Measurements from ENCODE around the gene GNAO1. TPM values are rescaled to one million over a fixed set of nuclear protein-coding genes. Genes with fewer than 3 reads are reported as not detected.

Gene GNAO1
- total and polyA plus RNA-seq, 2 of the 13 experiments (the other 11 are each of a cell fraction or from before 2014, with no cell fraction given): not detected

- TF ChIP-seq, protein P1, sequence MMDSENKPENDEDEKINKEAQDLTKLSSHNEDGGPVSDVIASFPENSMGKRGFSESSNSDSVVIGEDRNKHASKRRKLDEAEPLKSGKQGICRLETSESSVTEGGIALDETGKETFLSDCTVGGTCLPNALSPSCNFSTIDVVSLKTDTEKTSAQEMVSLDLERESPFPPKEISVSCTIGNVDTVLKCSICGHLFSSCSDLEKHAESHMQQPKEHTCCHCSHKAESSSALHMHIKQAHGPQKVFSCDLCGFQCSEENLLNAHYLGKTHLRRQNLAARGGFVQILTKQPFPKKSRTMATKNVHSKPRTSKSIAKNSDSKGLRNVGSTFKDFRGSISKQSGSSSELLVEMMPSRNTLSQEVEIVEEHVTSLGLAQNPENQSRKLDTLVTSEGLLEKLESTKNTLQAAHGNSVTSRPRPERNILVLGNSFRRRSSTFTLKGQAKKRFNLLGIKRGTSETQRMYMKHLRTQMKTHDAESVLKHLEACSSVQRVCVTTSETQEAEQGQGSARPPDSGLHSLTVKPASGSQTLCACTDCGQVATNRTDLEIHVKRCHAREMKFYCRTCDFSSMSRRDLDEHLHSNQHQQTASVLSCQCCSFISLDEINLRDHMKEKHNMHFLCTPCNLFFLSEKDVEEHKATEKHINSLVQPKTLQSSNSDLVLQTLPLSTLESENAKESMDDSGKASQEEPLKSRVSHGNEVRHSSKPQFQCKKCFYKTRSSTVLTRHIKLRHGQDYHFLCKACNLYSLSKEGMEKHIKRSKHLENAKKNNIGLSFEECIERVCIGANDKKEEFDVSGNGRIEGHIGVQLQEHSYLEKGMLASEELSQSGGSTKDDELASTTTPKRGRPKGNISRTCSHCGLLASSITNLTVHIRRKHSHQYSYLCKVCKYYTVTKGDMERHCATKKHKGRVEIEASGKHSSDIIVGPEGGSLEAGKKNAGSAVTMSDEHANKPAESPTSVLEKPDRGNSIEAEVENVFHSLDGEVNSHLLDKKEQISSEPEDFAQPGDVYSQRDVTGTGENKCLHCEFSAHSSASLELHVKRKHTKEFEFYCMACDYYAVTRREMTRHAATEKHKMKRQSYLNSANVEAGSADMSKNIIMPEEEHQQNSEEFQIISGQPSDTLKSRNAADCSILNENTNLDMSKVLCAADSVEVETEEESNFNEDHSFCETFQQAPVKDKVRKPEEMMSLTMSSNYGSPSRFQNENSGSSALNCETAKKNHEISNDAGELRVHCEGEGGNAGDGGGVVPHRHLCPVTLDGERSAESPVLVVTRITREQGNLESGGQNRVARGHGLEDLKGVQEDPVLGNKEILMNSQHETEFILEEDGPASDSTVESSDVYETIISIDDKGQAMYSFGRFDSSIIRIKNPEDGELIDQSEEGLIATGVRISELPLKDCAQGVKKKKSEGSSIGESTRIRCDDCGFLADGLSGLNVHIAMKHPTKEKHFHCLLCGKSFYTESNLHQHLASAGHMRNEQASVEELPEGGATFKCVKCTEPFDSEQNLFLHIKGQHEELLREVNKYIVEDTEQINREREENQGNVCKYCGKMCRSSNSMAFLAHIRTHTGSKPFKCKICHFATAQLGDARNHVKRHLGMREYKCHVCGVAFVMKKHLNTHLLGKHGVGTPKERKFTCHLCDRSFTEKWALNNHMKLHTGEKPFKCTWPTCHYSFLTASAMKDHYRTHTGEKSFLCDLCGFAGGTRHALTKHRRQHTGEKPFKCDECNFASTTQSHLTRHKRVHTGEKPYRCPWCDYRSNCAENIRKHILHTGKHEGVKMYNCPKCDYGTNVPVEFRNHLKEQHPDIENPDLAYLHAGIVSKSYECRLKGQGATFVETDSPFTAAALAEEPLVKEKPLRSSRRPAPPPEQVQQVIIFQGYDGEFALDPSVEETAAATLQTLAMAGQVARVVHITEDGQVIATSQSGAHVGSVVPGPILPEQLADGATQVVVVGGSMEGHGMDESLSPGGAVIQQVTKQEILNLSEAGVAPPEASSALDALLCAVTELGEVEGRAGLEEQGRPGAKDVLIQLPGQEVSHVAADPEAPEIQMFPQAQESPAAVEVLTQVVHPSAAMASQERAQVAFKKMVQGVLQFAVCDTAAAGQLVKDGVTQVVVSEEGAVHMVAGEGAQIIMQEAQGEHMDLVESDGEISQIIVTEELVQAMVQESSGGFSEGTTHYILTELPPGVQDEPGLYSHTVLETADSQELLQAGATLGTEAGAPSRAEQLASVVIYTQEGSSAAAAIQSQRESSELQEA (CRISPR knock-in tag; IDR thresholded peaks at IDR 0.05; ENCODE audit: not compliant biosample characterization): peak; percentile 58
- TF ChIP-seq ZNF367 (CRISPR knock-in tag; IDR thresholded peaks at IDR 0.05; ENCODE audit: borderline replicate concordance) (no peak), EED (CRISPR knock-in tag; IDR thresholded peaks at IDR 0.05) (no peak), ZSCAN25 (CRISPR knock-in tag; IDR thresholded peaks at IDR 0.05) (peak; percentile 79), SALL1 (CRISPR knock-in tag; IDR thresholded peaks at IDR 0.05) (peak; percentile 69; the same call in 1 of the 2 replicates), ZNF792 (CRISPR knock-in tag; IDR thresholded peaks at IDR 0.05) (no peak), JARID2 (CRISPR knock-in tag; IDR thresholded peaks at IDR 0.05; ENCODE audit: insufficient replicate concordance) (peak; percentile 45), SRY (CRISPR knock-in tag; IDR thresholded peaks at IDR 0.05) (0 out of 2 replicates have a peak, but pooled peaks have one; percentile 39), CENPT (CRISPR knock-in tag; IDR thresholded peaks at IDR 0.05; ENCODE audit: low read depth) (0 out of 2 replicates have a peak, but pooled peaks have one; percentile 31), ZNF430 (CRISPR knock-in tag; IDR thresholded peaks at IDR 0.05) (no peak), ZNF556 (CRISPR knock-in tag; IDR thresholded peaks at IDR 0.05; ENCODE audit: borderline replicate concordance) (0 out of 2 replicates have a peak, but pooled peaks have one; percentile 75)
- TF ChIP-seq, protein P2, sequence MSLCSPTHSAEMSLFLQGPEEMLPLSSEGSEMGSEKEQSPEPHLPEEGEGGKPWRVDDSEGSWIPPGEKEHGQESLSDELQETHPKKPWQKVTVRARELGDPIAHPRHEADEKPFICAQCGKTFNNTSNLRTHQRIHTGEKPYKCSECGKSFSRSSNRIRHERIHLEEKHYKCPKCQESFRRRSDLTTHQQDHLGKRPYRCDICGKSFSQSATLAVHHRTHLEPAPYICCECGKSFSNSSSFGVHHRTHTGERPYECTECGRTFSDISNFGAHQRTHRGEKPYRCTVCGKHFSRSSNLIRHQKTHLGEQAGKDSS (CRISPR knock-in tag; IDR thresholded peaks at IDR 0.05; ENCODE audit: borderline replicate concordance, low read depth): peak; percentile 78; the same call in 1 of the 2 replicates
- TF ChIP-seq, protein P3, sequence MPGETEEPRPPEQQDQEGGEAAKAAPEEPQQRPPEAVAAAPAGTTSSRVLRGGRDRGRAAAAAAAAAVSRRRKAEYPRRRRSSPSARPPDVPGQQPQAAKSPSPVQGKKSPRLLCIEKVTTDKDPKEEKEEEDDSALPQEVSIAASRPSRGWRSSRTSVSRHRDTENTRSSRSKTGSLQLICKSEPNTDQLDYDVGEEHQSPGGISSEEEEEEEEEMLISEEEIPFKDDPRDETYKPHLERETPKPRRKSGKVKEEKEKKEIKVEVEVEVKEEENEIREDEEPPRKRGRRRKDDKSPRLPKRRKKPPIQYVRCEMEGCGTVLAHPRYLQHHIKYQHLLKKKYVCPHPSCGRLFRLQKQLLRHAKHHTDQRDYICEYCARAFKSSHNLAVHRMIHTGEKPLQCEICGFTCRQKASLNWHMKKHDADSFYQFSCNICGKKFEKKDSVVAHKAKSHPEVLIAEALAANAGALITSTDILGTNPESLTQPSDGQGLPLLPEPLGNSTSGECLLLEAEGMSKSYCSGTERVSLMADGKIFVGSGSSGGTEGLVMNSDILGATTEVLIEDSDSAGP (CRISPR knock-in tag; IDR thresholded peaks at IDR 0.05; ENCODE audit: borderline replicate concordance): peak; percentile 45; the same call in 1 of the 2 replicates
- TF ChIP-seq, protein P4, sequence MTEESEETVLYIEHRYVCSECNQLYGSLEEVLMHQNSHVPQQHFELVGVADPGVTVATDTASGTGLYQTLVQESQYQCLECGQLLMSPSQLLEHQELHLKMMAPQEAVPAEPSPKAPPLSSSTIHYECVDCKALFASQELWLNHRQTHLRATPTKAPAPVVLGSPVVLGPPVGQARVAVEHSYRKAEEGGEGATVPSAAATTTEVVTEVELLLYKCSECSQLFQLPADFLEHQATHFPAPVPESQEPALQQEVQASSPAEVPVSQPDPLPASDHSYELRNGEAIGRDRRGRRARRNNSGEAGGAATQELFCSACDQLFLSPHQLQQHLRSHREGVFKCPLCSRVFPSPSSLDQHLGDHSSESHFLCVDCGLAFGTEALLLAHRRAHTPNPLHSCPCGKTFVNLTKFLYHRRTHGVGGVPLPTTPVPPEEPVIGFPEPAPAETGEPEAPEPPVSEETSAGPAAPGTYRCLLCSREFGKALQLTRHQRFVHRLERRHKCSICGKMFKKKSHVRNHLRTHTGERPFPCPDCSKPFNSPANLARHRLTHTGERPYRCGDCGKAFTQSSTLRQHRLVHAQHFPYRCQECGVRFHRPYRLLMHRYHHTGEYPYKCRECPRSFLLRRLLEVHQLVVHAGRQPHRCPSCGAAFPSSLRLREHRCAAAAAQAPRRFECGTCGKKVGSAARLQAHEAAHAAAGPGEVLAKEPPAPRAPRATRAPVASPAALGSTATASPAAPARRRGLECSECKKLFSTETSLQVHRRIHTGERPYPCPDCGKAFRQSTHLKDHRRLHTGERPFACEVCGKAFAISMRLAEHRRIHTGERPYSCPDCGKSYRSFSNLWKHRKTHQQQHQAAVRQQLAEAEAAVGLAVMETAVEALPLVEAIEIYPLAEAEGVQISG (CRISPR knock-in tag; IDR thresholded peaks at IDR 0.05): 0 out of 2 replicates have a peak, but pooled peaks have one; percentile 24
Observed at GRCh38 chr16:56317998-56318826, 126.9 kb downstream of the GNAO1 start (continued).

All from HepG2 (cell line).